ENCODE measurements around the gene CNTNAP5.

CNTNAP5 gene

DNA sequence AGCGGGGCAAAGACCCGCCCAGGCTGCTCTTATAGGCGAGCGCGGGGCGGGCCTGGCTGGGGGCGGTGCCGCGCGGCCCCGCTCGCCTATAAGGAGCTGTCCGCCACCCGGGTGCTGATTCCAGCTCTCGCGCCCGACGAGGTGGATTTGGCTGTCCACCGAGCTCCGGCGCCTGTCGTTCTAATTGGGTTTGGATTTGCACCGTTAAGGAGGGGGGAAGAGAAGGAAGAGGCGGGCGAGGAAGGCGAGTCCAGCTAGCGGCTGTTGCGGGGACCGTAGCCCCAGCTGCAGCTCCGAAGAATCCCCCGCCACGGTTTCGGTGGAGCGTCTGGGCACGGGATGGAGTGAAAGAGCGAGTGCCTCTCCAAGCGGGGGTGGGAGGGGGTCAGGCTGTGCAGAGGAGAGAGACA, at the start of gene CNTNAP5:
Gene CNTNAP5, plus strand, starts transcription at position 117 of the 410 bp plus-strand sequence. CDS start 364 bp downstream, outside the sequence.
- DNase-seq (ENCODE audit: low spot score), result peak; percentile 1

DNA sequence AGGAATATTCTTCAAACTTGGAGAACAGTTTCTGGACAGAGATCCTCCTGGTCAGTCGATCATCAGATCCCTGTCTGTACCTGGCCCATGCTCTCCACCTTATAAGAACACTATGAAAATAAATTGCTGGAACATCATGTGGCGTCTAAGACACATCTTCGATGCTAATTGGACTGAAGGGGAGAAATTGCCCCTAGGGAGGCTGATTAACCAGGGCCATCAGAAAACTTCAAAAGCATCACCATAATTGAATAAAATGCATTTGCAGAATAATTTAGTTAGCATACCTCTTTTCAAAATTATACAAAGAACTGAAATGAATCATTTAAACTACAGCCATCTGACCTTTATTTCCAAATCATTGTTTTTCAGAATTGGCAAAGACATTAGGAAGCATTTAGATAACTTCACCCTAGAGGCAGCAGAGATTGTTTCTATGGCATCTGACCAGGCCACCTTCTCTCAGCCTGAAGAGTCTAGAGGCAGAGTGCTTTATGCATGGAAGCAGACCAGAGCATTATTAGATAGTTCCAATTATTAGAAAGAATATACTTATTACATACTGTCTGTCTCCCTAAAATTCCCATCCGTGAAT, 48.9 kb upstream of the CNTNAP5 start:
- no peak for DNase-seq (ENCODE audit: low spot score)

- DNase-seq (ENCODE audit: low spot score), result no peak
Measured at GRCh38 chr2:123993728-123994323, 31.3 kb upstream of the CNTNAP5 start.

DNA sequence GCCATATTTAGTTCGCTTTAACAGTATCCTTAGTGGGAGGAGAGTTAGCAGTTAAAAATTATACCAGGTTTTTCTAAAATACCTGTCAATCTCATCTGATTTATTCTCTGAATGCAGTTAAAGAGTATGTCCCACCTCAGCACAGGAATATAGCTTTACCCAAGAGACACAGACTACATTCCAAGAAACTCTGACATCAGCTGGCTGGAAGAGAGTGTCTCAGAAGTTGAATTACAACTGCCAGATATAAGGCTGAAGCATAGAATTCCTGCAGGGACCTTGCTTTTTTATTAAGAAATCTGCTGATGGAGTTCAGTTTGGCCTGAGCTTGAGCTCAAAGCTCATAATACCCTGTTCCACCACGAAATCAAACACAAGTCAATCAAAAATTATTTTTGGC, 25.4 kb upstream of the CNTNAP5 start:
- DNase-seq (ENCODE audit: low spot score), result no peak

GRCh38 chr2:124001696-124002430, 23.2 kb upstream of the CNTNAP5 start:
- DNase-seq (ENCODE audit: low spot score), result no peak

- DNase-seq (ENCODE audit: low spot score), result no peak
Measured at GRCh38 chr2:124018890-124019289, 6.2 kb upstream of the CNTNAP5 start.

DNA sequence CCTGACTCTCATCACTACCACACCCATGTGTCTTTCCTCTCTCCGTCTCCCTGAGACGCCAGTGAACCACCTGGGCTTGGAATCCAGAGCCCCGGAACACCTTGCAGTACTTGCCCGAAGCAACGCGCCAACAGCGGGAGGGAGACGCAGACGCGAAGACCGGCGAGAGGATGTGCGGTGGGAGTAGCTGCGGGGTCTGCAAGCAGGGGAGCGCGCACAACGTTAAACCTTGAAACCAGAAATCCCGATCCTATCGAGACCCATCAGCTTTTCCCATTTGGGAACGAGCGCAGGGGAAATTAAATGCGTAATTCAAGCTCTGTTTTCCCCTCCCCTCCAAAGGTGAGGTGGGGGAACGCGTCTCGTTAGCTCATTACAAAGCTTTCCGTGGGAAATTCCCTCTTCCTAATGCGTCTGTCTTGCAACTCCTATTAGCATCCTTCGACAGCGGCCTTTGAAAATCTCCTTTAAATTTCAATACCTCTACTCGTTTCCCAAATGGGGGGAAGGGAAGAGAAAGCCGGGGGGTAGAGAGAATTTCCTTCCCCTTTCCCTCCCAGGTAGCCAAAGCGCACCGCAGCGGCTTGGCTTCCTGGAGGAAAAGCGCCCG, 421 bp upstream of the CNTNAP5 start:
- no peak for DNase-seq (ENCODE audit: low spot score)

GRCh38 chr2:124025891-124026434, 876 bp downstream of the CNTNAP5 start:
- DNase-seq (ENCODE audit: low spot score), result no peak

- DNase-seq (ENCODE audit: low spot score), result no peak
Measured at GRCh38 chr2:124026503-124026902, 1.4 kb downstream of the CNTNAP5 start.

GRCh38 chr2:124027182-124027581, 2.1 kb downstream of the CNTNAP5 start:
- DNase-seq (ENCODE audit: low spot score), result peak; percentile 18

GRCh38 chr2:124032799-124033198, 7.7 kb downstream of the CNTNAP5 start:
- no peak for DNase-seq (ENCODE audit: low spot score)

DNA sequence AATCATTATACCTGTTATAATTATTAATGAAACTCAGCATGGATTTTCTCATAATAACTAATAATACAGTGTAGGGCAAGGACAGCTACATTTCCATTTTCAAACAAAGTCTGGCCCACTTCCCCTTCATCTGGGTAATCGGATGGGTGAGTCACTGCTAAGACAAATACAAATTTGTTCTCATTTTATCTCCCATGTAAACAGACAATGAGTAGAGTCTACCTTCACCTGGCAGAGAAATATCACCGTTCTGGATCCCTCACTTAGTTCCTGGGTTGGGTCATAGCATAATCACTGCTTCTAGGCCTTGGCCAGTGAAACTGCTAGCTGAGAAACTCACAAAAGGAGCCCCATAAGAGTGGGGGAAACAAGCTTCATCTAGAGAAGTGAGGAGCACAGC, 9.2 kb downstream of the CNTNAP5 start:
- DNase-seq (ENCODE audit: low spot score), result no peak

DNA sequence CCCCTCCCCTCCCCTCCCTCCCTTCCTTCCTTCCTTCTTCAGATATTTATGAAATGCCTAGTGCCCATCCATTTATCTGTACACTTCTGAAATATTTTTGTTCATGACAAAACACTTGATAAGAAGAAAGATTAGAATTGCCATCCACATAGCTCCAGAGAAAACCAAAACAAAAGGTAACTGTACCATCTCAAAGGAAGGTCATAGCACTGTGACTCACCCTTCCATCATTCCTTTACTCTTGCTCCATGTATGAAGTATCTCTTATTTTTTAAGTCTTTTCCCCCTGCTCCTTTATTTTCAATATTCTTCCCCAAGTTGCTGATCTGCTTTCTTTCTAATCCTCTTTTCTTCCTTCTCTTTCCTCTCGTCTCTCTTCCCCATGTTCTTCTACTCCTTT, 9.9 kb downstream of the CNTNAP5 start:
- no peak for DNase-seq (ENCODE audit: low spot score)

DNA sequence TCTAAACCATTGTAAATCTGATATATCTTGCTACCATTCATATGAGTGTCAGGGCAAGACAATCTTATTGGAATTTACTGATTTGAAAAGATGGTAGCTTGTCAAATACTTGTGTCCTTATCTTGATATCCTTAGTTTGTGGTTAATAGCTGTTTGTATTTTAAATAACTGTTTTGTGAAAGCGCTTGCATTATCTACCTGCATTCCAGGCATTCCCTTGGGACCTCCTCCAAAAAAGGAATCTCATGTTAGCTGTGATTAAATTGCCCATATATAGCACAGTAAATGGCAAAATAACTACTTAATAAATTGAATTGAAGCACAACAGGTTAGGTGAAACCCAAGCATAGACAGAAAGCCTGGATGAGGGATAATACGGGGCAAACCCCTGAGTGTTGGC, 13.9 kb downstream of the CNTNAP5 start:
- no peak for DNase-seq (ENCODE audit: low spot score)

- no peak for DNase-seq (ENCODE audit: low spot score)
Measured at GRCh38 chr2:124039762-124040291, 14.7 kb downstream of the CNTNAP5 start.

- no peak for DNase-seq (ENCODE audit: low spot score)
Measured at GRCh38 chr2:124045894-124046293, 20.8 kb downstream of the CNTNAP5 start.

DNA sequence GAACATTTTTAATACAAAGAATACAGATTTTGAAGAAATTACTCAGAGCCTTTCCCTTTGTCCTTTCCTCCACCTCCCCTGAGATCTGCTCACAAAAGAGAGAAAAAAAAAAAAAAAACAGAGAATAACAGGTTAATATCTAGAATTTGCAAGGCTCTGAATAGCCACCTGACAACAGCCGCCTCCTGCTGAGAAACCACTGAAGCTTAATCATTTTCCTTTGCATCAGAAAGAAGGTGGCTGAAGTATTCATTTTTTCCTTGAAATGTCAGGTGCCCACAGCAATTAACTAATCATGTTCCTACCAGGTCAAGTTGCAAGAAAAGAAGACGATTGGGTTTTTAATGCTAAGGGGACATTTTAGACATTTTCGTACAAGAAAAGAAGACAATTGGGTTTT, 21.2 kb downstream of the CNTNAP5 start:
- no peak for DNase-seq (ENCODE audit: low spot score)

DNA sequence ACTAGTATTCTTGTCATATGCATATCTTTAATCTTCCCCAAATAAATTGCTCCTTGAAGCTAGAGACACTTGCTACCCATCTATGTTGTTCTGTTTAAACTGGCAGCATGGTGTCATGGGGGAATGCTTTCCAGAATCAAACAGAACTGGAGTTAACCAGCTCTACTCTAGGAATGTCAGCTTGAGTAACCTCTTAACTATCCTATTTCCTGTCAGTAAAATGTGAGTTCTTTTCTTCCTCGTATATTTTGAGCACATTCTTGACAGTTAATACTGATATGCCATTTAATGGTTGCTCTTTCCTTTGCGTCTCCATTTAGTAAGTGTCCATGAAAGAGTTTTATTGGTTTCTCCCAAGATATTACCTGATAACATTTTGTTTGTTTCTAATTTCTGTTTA, 23.0 kb downstream of the CNTNAP5 start:
- DNase-seq (ENCODE audit: low spot score), result no peak

GRCh38 chr2:124048664-124049063, 23.6 kb downstream of the CNTNAP5 start:
- DNase-seq (ENCODE audit: low spot score), result no peak

- no peak for DNase-seq (ENCODE audit: low spot score)
Measured at GRCh38 chr2:124049136-124049535, 24.0 kb downstream of the CNTNAP5 start.

GRCh38 chr2:124050833-124051497, 25.9 kb downstream of the CNTNAP5 start:
- DNase-seq (ENCODE audit: low spot score), result no peak

DNA sequence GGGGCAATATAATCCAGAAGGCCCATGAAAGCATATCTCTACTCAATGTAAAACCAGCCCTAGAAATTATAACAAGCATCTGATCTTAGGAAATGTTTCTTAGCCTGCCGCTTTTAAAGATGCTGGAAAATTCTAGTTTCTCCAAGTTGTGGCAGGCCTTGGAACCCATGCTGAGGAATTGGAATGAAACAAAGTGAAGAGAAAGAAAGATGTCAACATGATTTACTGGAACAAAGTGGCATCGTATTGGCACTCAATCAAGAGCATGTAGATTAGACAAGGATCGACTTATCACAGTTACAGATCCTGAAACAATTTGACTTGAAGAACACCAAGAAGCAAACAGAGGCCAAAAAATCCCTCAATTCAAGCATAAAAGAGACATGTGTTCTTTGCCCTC, 28.7 kb downstream of the CNTNAP5 start:
- no peak for DNase-seq (ENCODE audit: low spot score)

All from activated CD4-positive, alpha-beta T cell treated with anti-CD3 and anti-CD28 coated beads, Interleukin-2, Interleukin-4, amounts not matched to agents 100 ng/mL and 50 ng/mL, durations not matched to agents 16 hours and 8 hours (primary cell).